ENCODE data around the gene TEX44. TPM values are rescaled to one million over a fixed set of nuclear protein-coding genes. Genes with fewer than 3 reads are reported as not detected.

The TEX44 gene
- total RNA-seq, 1 experiment from 2014 or later, result not detected

GRCh38 chr2:231634951-231635875, 42.5 kb downstream of the TEX44 start:
- peaks cover 21 to 44% of the 10 kb centered on the region in 2 experiments for H3K4me1 ChIP-seq (ENCODE audit: control insufficient read depth in 1 of 2, insufficient read depth in 2 of 2, low read length in 2 of 2)
- DNase-seq (ENCODE audit: low read depth, low spot score), result no peak
- H3K4me2 ChIP-seq (ENCODE audit: low read length), result 0 out of 2 replicates have a peak overlapping the region, but pooled peaks have one; percentile 5
- peak overlapping the region; percentile 15; the same call in 1 of the 2 replicates for H3K9ac ChIP-seq (ENCODE audit: low read length)
- H3K79me2 ChIP-seq (ENCODE audit: insufficient read depth, low read length), result no peaks in the 10 kb centered on the region
- no peak overlapping the region for H3K4me3 ChIP-seq (replicated peaks in 1 of 2; ENCODE audit: low read depth in 1 of 2, low read length in 2 of 2)
- TF ChIP-seq EGR1 (IDR thresholded peaks at IDR 0.05; ENCODE audit: low read depth) (no peak), SRF (IDR thresholded peaks at IDR 0.05; ENCODE audit: low read depth) (no peak)
- TF ChIP-seq, protein P1, sequence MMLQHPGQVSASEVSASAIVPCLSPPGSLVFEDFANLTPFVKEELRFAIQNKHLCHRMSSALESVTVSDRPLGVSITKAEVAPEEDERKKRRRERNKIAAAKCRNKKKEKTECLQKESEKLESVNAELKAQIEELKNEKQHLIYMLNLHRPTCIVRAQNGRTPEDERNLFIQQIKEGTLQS (IDR thresholded peaks at IDR 0.05), result no peak
- CTCF ChIA-PET, result no interaction called here
- H3K27ac ChIP-seq (ENCODE audit: low read depth, low read length), result peak overlapping the region; percentile 37
- H3K27me3 ChIP-seq (ENCODE audit: insufficient read depth, low read length), result no peaks in the 10 kb centered on the region
- RAD21 ChIA-PET (ENCODE audit: low non-redundant PET in 1 of 2, low total read pairs in 2 of 2, uncharacterized antibody in 2 of 2, unreplicated experiment in 2 of 2), result no interaction called here
- no peaks in the 10 kb centered on the region for H3K9me2 ChIP-seq (ENCODE audit: insufficient read depth)
- H2AFZ ChIP-seq (ENCODE audit: low read depth, low read length, poor library complexity, severe bottlenecking), result no peak overlapping the region
- ATAC-seq, result peak; percentile 28
- no peaks in the 10 kb centered on the region for H4K20me1 ChIP-seq (ENCODE audit: insufficient read depth)
- no peaks in the 10 kb centered on the region for H3K36me3 ChIP-seq (ENCODE audit: control insufficient read depth in 1 of 2, insufficient read depth in 2 of 2, low read length in 2 of 2)
- POLR2A ChIA-PET, result no interaction called here
- no peaks in the 10 kb centered on the region for H3K9me3 ChIP-seq (ENCODE audit: control insufficient read depth in 1 of 2, insufficient read depth in 1 of 2, low read depth in 1 of 2, low read length in 2 of 2)
- no TSS peak for BruUV-seq (replicated peaks)
- intact Hi-C loops (cut with micrococcal nuclease), result no loop called here

GRCh38 chr2:231640241-231640640, 47.6 kb downstream of the TEX44 start:
- Histone ChIP-seq H3K9me2 (ENCODE audit: insufficient read depth) (no peaks in the 10 kb centered on the region), H3K9ac (ENCODE audit: low read length) (peak overlapping the region; percentile 82), H3K27ac (ENCODE audit: low read depth, low read length) (peak overlapping the region; percentile 100), H3K4me2 (ENCODE audit: low read length) (peak overlapping the region; percentile 74), H3K9me3 (ENCODE audit: control insufficient read depth in 1 of 2, insufficient read depth in 1 of 2, low read depth in 1 of 2, low read length in 2 of 2) (no peaks in the 10 kb centered on the region), H3K36me3 (ENCODE audit: control insufficient read depth in 1 of 2, insufficient read depth in 2 of 2, low read length in 2 of 2) (no peaks in the 10 kb centered on the region), H3K27me3 (ENCODE audit: insufficient read depth, low read length) (no peaks in the 10 kb centered on the region), H3K4me1 (ENCODE audit: control insufficient read depth in 1 of 2, insufficient read depth in 2 of 2, low read length in 2 of 2) (peaks cover 39 to 65% of the 10 kb centered on the region in 2 experiments), H4K20me1 (ENCODE audit: insufficient read depth) (no peaks in the 10 kb centered on the region), H3K79me2 (ENCODE audit: insufficient read depth, low read length) (no peaks in the 10 kb centered on the region), H3K4me3 (replicated peaks in 1 of 2; ENCODE audit: low read depth in 1 of 2, low read length in 2 of 2) (peak overlapping the region in 1 of 2 experiments; percentile 44; a peak in 1 of 4 replicates), H2AFZ (ENCODE audit: low read depth, low read length, poor library complexity, severe bottlenecking) (peak overlapping the region; percentile 15)
- DNase-seq (ENCODE audit: low read depth, low spot score) (no peak), ATAC-seq (no peak)
- intact Hi-C loops (cut with micrococcal nuclease), result loop anchor here (2.0 kb wide), 1 partner anchor 19 kb away; no protein-coding TSS in a partner anchor
- ChIA-PET CTCF (interaction anchor here (1.5 to 3.2 kb wide), 2 partner anchors 27 to 33 kb away, joined by 4 to 9 read pairs; no protein-coding TSS in a partner anchor), POLR2A (interaction anchor here (2.8 to 5.1 kb wide), 5 partner anchors 17 to 33 kb away, joined by 11 to 47 read pairs (median 29); no protein-coding TSS in a partner anchor), RAD21 (ENCODE audit: low non-redundant PET in 1 of 2, low total read pairs in 2 of 2, uncharacterized antibody in 2 of 2, unreplicated experiment in 2 of 2) (no interaction called here)
- no peak for TF ChIP-seq REST (IDR thresholded peaks at IDR 0.05; ENCODE audit: low read depth)
- TF ChIP-seq CTCF (IDR thresholded peaks at IDR 0.05 in 2 of 3, conservative IDR thresholded peaks at IDR 0.05 in 1 of 3; ENCODE audit: borderline replicate concordance in 1 of 3, insufficient read depth in 1 of 3, low read depth in 2 of 3, low read length in 2 of 3), result no peak
- TF ChIP-seq FOSL1 (IDR thresholded peaks at IDR 0.05; ENCODE audit: low read depth), result no peak
- no peak for TF ChIP-seq MAX (IDR thresholded peaks at IDR 0.05)
- TF ChIP-seq ZFX (IDR thresholded peaks at IDR 0.05), result no peak
- no peak for TF ChIP-seq SIN3A (IDR thresholded peaks at IDR 0.05; ENCODE audit: low read depth)
- no peak for TF ChIP-seq POLR2A (IDR thresholded peaks at IDR 0.05; ENCODE audit: borderline replicate concordance, extremely low read depth, insufficient read depth, insufficient read length)
- no peak for TF ChIP-seq EGR1 (IDR thresholded peaks at IDR 0.05; ENCODE audit: low read depth)
- no TSS peak for BruUV-seq (replicated peaks)
